ENCODE data around the gene ERI3. TPM values are rescaled to one million over a fixed set of nuclear protein-coding genes. Genes with fewer than 3 reads are reported as not detected.

Gene ERI3
- total RNA-seq, 1 experiment from 2014 or later, result 74.7 TPM

DNA sequence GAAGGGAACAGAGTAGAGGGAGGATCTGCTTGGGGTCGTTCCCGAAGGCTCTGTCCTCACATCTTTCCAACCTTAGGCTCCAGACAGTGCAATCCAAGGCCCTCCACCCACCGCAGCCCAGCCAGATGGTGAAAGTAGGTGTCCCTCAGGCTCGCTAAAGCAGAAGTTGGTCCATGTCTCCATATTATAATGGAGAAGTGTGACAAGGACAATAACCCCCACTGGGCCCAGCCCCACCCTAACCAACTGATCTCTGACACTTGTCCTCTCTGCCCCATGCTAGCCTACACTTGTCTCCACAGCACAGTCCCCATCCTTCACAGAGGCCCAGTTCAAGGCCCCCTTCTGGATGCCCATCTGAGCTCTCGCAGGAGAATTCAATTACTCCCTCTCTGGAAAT lies 93.1 kb downstream of the ERI3 start (continued):
- TF ChIP-seq, protein P1, sequence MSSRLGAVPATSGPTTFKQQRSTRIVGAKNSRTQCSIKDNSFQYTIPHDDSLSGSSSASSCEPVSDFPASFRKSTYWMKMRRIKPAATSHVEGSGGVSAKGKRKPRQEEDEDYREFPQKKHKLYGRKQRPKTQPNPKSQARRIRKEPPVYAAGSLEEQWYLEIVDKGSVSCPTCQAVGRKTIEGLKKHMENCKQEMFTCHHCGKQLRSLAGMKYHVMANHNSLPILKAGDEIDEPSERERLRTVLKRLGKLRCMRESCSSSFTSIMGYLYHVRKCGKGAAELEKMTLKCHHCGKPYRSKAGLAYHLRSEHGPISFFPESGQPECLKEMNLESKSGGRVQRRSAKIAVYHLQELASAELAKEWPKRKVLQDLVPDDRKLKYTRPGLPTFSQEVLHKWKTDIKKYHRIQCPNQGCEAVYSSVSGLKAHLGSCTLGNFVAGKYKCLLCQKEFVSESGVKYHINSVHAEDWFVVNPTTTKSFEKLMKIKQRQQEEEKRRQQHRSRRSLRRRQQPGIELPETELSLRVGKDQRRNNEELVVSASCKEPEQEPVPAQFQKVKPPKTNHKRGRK (CRISPR knock-in tag; IDR thresholded peaks at IDR 0.05; ENCODE audit: borderline replicate concordance), result no peak

DNA sequence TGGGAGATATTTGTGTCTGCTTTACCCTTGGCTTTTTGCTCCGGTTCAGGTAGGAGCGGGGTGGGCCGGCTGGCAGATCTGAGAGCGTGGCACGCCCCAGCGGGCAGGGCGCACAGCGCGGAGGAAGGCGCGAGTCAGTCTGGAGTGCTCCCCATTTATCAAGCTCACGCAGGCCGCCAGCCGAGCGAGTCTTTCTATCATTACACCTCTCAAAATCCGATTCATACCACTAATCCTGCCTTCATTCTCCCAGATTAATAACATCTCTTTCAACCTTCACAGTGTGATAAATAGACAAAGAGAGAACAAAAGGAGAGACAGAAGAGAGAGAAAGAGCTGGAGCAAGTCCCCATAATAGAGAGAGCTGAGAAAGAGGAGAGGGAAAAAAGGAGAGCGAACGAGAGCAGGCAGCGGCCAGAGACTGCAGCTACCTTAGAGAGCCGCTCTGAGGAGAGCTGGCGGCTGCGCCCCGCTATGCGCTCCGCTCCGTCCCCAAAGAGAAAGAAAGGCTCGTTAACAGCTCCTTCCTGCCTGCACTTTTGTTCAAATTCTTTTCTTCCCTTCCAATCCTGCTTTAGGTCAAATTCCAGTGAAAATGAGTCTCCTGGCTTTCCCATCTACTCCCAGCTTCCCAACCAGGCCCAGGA lies 93.8 kb downstream of the ERI3 start:
- no peaks in the 10 kb centered on the region for H3K36me3 Mint-ChIP-seq
- H3K4me1 Mint-ChIP-seq, result peaks cover 55% of the 10 kb centered on the region
- no peaks in the 10 kb centered on the region for H3K27me3 Mint-ChIP-seq (ENCODE audit: low read depth)
- no peaks in the 10 kb centered on the region for H3K9me3 Mint-ChIP-seq
- peak overlapping the region; percentile 81 for H3K27ac Mint-ChIP-seq
- DNase-seq (ENCODE audit: low spot score) (no peak), ATAC-seq (peak; percentile 83)
- ChIA-PET POLR2A (no interaction called here), CTCF (interaction anchor here (0.8 to 1.8 kb wide), 16 partner anchors 10 to 391 kb away, joined by 3 to 14 read pairs (median 5); no protein-coding TSS in a partner anchor)
- no peak for TF ChIP-seq FOXP1 (CRISPR knock-in tag; IDR thresholded peaks at IDR 0.05; ENCODE audit: borderline replicate concordance)
- TF ChIP-seq ZNF263 (CRISPR knock-in tag; IDR thresholded peaks at IDR 0.05; ENCODE audit: low read depth), result 0 out of 2 replicates have a peak, but pooled peaks have one; percentile 58
- TF ChIP-seq NFYB (CRISPR knock-in tag; conservative IDR thresholded peaks at IDR 0.05; ENCODE audit: low read depth), result no peak
- no peak for TF ChIP-seq ZNF121 (CRISPR knock-in tag; IDR thresholded peaks at IDR 0.05)
- TF ChIP-seq TEAD4 (CRISPR knock-in tag; IDR thresholded peaks at IDR 0.05), result no peak
- TF ChIP-seq, protein P2, sequence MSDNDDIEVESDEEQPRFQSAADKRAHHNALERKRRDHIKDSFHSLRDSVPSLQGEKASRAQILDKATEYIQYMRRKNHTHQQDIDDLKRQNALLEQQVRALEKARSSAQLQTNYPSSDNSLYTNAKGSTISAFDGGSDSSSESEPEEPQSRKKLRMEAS (CRISPR knock-in tag; IDR thresholded peaks at IDR 0.05), result no peak
- TF ChIP-seq, protein P3, sequence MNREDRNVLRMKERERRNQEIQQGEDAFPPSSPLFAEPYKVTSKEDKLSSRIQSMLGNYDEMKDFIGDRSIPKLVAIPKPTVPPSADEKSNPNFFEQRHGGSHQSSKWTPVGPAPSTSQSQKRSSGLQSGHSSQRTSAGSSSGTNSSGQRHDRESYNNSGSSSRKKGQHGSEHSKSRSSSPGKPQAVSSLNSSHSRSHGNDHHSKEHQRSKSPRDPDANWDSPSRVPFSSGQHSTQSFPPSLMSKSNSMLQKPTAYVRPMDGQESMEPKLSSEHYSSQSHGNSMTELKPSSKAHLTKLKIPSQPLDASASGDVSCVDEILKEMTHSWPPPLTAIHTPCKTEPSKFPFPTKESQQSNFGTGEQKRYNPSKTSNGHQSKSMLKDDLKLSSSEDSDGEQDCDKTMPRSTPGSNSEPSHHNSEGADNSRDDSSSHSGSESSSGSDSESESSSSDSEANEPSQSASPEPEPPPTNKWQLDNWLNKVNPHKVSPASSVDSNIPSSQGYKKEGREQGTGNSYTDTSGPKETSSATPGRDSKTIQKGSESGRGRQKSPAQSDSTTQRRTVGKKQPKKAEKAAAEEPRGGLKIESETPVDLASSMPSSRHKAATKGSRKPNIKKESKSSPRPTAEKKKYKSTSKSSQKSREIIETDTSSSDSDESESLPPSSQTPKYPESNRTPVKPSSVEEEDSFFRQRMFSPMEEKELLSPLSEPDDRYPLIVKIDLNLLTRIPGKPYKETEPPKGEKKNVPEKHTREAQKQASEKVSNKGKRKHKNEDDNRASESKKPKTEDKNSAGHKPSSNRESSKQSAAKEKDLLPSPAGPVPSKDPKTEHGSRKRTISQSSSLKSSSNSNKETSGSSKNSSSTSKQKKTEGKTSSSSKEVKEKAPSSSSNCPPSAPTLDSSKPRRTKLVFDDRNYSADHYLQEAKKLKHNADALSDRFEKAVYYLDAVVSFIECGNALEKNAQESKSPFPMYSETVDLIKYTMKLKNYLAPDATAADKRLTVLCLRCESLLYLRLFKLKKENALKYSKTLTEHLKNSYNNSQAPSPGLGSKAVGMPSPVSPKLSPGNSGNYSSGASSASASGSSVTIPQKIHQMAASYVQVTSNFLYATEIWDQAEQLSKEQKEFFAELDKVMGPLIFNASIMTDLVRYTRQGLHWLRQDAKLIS (CRISPR knock-in tag; IDR thresholded peaks at IDR 0.05; ENCODE audit: borderline replicate concordance), result no peak
- no peak for TF ChIP-seq SMAD3 (CRISPR knock-in tag; IDR thresholded peaks at IDR 0.05; ENCODE audit: borderline replicate concordance)
- TF ChIP-seq, protein P4, sequence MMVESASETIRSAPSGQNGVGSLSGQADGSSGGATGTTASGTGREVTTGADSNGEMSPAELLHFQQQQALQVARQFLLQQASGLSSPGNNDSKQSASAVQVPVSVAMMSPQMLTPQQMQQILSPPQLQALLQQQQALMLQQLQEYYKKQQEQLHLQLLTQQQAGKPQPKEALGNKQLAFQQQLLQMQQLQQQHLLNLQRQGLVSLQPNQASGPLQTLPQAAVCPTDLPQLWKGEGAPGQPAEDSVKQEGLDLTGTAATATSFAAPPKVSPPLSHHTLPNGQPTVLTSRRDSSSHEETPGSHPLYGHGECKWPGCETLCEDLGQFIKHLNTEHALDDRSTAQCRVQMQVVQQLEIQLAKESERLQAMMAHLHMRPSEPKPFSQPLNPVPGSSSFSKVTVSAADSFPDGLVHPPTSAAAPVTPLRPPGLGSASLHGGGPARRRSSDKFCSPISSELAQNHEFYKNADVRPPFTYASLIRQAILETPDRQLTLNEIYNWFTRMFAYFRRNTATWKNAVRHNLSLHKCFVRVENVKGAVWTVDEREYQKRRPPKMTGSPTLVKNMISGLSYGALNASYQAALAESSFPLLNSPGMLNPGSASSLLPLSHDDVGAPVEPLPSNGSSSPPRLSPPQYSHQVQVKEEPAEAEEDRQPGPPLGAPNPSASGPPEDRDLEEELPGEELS (CRISPR knock-in tag; IDR thresholded peaks at IDR 0.05), result no peak
- TF ChIP-seq, protein P5, sequence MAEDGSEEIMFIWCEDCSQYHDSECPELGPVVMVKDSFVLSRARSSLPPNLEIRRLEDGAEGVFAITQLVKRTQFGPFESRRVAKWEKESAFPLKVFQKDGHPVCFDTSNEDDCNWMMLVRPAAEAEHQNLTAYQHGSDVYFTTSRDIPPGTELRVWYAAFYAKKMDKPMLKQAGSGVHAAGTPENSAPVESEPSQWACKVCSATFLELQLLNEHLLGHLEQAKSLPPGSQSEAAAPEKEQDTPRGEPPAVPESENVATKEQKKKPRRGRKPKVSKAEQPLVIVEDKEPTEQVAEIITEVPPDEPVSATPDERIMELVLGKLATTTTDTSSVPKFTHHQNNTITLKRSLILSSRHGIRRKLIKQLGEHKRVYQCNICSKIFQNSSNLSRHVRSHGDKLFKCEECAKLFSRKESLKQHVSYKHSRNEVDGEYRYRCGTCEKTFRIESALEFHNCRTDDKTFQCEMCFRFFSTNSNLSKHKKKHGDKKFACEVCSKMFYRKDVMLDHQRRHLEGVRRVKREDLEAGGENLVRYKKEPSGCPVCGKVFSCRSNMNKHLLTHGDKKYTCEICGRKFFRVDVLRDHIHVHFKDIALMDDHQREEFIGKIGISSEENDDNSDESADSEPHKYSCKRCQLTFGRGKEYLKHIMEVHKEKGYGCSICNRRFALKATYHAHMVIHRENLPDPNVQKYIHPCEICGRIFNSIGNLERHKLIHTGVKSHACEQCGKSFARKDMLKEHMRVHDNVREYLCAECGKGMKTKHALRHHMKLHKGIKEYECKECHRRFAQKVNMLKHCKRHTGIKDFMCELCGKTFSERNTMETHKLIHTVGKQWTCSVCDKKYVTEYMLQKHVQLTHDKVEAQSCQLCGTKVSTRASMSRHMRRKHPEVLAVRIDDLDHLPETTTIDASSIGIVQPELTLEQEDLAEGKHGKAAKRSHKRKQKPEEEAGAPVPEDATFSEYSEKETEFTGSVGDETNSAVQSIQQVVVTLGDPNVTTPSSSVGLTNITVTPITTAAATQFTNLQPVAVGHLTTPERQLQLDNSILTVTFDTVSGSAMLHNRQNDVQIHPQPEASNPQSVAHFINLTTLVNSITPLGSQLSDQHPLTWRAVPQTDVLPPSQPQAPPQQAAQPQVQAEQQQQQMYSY (CRISPR knock-in tag; IDR thresholded peaks at IDR 0.05), result peak; percentile 90
- TF ChIP-seq, protein P6, sequence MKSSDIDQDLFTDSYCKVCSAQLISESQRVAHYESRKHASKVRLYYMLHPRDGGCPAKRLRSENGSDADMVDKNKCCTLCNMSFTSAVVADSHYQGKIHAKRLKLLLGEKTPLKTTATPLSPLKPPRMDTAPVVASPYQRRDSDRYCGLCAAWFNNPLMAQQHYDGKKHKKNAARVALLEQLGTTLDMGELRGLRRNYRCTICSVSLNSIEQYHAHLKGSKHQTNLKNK (CRISPR knock-in tag; IDR thresholded peaks at IDR 0.05), result no peak
- no peak for TF ChIP-seq NR1H2 (CRISPR knock-in tag; IDR thresholded peaks at IDR 0.05)
- TF ChIP-seq, protein P7, sequence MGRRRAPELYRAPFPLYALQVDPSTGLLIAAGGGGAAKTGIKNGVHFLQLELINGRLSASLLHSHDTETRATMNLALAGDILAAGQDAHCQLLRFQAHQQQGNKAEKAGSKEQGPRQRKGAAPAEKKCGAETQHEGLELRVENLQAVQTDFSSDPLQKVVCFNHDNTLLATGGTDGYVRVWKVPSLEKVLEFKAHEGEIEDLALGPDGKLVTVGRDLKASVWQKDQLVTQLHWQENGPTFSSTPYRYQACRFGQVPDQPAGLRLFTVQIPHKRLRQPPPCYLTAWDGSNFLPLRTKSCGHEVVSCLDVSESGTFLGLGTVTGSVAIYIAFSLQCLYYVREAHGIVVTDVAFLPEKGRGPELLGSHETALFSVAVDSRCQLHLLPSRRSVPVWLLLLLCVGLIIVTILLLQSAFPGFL (CRISPR knock-in tag; IDR thresholded peaks at IDR 0.05; ENCODE audit: borderline replicate concordance), result no peak
- TF ChIP-seq KAT7 (CRISPR knock-in tag; IDR thresholded peaks at IDR 0.05; ENCODE audit: borderline replicate concordance), result no peak
- TF ChIP-seq TP53 (CRISPR knock-in tag; IDR thresholded peaks at IDR 0.05), result no peak
- H3K4me3 Mint-ChIP-seq, result peak overlapping the region; percentile 21; the same call in 1 of the 2 replicates

Data from WTC11 (cell line).